GM19025 (cell line): ENCODE results near the gene KRT13.
"Not testable (repeated sequence)": the region's sequence is repeated elsewhere in the genome, so short reads cannot be mapped to it uniquely, and the experiment has no call there.

ENCODE experiments used
- ATAC-seq: cut with Tn5 transposase; IDR thresholded peaks from one replicate; pipeline ENCODE4 v1.9.1; 2021; ENCODE audit warnings: mild to moderate bottlenecking, low read depth, moderate library complexity; ENCODE audit not compliant: unreplicated experiment

KRT13 gene

DNA sequence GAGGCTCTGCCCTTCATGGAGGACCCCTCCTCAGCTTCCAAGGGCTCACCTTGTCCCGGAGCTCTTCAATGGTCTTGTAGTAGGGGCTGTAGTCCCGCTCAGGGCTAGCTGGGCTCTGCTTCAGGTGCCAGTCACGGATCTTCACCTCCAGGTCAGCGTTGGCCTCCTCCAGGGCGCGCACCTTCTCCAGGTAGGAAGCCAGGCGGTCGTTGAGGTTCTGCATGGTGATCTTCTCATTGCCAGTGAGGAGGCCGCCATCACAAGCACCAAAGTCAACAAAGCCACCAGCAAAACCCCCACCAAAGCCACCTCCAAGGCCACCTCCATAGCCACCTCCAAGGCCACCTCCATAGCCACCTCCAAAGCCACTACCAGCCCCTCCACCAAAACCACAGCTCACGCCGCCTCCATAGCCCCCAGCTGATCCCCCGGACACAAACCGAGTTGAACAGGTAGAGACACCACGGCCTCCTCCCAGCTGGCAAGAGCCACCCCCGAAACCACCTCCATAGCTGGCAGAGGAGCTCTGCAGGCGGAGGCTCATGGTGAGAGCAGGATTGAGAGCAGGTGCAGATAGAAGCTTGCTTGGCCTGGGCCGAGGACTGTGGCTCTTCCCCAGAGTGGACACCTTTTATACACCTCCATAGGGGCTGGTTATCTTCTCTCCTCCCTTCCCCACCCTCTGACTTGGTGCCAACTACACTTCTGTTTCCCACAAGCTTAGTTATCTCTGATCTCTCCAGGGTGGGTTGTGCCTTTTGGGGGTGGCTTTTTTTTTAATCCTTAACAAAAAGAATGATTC, at the start of gene KRT13:
Gene KRT13, minus strand, starts transcription at position 606 of the 802 bp plus-strand sequence. Its CDS starts 62 bp downstream, at position 544.
- no peak for ATAC-seq

DNA sequence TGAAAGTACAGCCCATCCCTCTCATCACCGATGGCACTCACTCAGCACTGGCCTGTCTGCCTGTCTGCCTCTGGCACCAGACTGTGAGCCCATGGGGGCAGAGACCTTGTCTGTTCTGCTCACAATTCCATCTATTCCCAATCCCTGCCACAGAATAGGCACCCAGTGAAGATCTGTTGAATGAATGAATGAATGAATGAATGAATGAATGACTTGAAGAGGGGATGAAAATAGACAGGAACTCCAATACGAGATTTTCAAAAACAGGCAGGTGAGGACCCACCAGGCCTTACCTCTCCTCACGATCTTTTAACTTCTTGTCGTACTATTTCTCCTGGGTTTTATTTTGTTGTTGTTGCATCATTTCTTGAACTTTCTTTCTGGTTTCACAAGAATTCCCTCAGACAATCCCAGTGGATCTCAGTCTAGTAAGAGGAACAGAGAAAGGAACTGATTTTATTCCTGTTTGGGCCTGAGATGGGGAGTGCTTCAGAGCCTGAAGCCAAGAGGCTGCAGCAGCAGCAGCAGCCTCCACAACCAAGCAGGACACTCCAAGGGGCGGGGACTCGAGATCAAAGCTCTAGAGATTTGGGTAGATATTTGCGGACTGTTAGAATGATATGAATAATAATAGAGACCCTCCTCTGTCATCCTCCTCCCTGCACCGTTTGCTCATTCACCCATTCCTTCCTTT, 48.7 kb upstream of the KRT13 start:
- ATAC-seq: no peak

DNA sequence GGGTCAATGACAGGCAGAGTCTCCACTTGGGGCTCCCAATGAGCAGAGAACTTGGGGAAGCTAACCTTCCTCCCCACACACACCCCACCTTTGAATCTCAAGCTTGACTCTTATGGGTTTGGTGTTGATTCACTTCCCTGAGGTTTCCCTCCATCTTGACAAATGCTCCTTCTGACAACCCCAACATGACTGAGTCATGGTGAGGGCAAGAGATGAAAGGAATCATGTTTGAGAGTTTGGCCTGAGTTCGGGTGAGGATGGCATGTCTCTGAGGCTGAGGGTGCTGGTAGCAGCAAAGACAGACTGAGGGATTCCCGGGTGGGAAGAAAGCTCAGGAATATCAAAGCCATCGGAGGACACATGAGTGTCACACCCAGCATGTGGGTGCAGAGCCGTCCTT, 47.8 kb upstream of the KRT13 start:
- ATAC-seq: no peak

- ATAC-seq: no peak
These were observed 47.0 kb upstream of the KRT13 start for GRCh38 chr17:41552455-41552854.

- no peak for ATAC-seq
These were observed 46.0 kb upstream of the KRT13 start for GRCh38 chr17:41551365-41551764.

- no peak for ATAC-seq
These were observed 44.2 kb upstream of the KRT13 start for GRCh38 chr17:41549596-41550039.

- no peak for ATAC-seq
These were observed 43.6 kb upstream of the KRT13 start for GRCh38 chr17:41548844-41549595.

- no peak for ATAC-seq
These were observed 42.8 kb upstream of the KRT13 start for GRCh38 chr17:41547921-41548843.

- no peak for ATAC-seq
These were observed 42.0 kb upstream of the KRT13 start for GRCh38 chr17:41547378-41547841.

- ATAC-seq: no peak
These were observed 41.4 kb upstream of the KRT13 start for GRCh38 chr17:41546819-41547218.

GRCh38 chr17:41545829-41546410, 40.5 kb upstream of the KRT13 start:
- no peak for ATAC-seq

GRCh38 chr17:41544935-41545334, 39.5 kb upstream of the KRT13 start:
- ATAC-seq: no peak

DNA sequence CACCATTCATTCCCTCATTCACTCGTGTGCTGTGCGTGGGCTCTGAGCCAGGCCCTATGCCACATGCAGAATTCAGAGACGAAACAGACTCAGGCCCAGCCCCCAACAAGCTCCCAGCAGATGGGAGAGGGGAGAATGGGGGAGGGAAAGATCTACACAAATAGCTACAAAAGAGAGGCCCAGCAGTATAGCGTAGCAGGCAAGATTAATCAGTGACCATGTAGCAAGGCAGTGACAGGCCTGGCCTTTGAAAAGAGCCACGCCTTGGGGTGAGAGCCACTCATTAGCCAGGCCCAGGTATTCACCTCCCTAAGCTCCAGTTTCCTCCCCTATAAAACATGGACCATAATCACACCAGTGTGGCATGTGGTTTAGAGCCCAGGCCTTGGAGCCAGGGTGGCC, 39.1 kb upstream of the KRT13 start:
- ATAC-seq: no peak

DNA sequence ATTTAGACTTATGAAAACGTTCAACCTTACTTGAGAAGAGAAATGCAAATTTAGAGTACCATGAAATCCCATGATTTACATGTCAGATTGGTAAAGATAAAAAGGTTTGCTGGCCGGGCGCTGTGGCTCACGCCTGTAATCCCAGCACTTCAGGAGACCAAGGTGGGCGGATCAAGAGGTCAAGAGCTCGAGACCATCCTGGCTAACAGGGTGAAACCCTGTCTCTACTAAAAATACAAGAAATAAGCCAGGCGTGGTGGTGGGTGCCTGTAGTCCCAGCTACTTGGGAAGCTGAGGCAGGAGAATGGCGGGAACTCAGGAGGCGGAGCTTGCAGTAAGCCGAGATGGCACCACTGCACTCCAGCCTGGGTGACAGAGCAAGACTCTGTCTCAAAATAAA, 37.4 kb upstream of the KRT13 start:
- ATAC-seq: not testable (repeated sequence)

- ATAC-seq: no peak
These were observed 36.9 kb upstream of the KRT13 start for GRCh38 chr17:41542357-41542756.

GRCh38 chr17:41540921-41541625, 35.7 kb upstream of the KRT13 start:
- no peak for ATAC-seq

DNA sequence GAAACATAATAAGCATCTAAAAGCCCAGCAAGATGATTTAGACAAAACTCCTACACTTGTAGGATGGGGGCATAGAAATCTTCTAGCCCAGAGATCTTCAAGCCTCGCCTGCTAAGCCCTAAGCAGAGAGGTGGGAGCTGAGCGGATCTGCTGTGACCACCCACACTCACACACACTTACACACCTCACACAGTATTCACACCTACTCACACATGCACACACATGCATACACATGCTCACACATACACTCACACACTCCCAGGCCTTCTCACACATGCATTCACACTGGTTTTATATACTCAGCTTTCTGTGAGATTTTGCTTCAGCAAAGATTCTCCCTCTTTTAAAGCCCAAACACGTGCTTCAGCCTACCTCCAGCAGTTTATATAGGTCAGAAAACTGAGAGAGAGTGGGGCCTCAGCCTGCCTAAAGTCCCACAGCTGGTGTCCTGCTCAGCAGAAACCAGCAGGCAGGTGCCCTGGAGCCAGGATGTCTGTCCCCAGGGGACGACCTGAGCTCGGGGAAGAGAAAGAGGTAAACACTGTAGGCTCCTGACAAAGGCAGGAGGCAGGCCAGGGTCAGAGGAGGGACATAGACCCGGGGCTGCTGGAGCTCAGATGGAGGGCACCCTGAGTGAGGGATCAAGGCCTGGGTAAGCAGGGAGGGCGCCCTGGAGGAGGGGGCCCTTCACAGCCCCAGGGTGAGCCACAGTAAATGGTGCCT, 34.7 kb upstream of the KRT13 start:
- no peak for ATAC-seq

- ATAC-seq: no peak
These were observed 33.7 kb upstream of the KRT13 start for GRCh38 chr17:41539071-41539492.
